NK-92 (cell line): ENCODE measurements around the gene IMMP2L.

Source experiments
- DNase-seq: peaks from one replicate; lab custom pipeline; 2025; ENCODE audit not compliant: unreplicated experiment; lab: John Stamatoyannopoulos, UW

IMMP2L gene

DNA sequence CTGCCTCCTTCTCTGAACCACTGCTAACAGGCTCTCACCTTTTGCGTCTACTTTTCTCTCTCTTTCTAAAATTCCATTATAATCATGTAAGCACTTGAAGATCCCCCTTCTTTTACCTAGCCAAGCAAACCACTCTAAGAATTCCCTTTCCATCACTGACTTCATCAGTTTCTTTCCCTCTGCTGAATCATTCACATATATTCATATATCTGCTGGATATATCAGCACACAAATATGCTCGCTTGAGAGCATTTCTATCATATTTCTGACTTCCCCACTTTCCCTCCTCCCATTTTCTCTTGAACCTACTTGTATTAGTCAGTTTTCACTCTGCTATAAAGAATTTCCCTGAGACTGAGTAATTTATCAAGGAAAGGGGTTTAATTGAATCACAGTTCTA lies 555.6 kb downstream of the IMMP2L start:
- DNase-seq, result no peak

DNA sequence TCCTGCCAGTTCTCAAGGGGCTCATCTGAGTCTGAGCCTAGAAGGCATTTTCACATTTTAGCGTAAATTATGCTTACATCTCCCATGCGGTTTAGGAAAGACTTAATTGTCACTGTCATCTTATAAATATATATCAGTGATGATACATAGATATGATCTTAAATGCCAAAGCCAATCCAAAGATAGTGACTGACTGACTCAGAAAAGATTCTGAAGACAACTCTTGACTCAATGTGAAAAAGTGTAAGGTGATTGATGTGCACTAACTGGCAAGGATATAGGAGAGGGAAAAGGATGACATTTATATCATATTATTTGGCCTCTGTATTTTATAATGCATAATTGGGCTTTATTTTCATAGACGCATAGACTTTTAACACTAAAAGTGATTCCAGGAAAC lies 556.3 kb downstream of the IMMP2L start:
- no peak for DNase-seq

DNA sequence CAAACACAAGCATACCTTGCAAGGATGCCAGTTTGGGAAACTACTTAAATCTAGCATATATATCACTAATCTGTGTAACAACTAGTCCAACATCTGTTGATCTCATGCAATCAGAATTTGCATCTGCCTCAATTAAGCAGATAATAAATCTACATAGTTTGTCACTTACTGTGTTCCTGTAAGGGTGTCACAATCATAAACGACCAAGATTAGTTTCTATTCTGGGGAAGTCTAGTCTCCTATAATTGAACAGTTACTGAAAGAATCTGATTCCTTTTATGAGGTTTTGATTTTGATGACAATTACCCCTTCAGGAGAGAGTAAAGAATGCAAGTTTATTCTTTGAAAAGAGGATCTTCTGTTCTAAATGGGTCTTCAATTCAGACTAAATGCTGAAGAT lies 556.8 kb downstream of the IMMP2L start:
- DNase-seq, result no peak

DNA sequence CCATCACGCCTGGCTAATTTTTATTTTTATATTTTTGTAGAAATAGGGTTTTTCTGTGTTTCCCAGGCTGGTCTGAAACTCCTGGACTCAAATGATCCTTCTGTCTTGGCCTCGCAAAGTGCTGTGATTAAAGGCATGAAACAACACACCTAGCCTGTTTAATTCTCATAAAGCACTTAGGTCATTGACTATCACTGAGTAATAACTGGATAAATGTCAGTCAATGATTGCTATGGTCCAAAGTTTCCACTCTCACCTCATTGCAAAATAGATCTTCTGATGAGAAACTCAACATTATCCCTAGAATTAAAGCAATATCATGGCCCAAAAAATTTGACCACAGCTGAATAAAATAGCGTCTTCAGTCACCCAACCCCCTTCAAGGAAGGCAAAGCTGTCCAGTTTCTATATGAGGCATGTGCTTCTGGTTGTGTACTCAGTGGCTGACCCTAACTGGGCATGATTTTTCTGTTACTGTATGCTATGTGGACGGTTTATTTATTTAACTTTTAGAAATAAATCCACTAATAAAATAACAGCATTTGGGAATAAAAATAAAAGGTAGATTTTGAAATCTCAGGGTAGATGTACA lies 557.9 kb downstream of the IMMP2L start:
- DNase-seq, result no peak

DNA sequence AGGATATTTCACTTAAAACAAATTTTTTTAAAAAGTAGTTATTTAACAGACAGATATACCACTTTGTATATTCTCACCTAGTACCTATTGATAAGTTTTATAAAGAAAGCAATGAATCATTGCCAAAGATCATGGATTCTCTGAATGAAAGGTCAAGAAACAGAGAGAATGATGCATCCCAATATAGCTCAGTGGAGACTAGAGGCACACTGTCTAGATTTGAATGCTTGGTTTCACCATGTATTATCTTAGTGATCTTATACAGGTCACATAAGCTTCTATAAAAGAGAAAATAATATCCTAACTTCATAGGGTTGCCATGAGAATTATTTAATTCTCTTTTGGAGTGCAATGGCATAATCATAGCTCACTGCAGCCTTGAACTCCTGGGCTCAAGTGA lies 558.4 kb downstream of the IMMP2L start:
- DNase-seq, result no peak

DNA sequence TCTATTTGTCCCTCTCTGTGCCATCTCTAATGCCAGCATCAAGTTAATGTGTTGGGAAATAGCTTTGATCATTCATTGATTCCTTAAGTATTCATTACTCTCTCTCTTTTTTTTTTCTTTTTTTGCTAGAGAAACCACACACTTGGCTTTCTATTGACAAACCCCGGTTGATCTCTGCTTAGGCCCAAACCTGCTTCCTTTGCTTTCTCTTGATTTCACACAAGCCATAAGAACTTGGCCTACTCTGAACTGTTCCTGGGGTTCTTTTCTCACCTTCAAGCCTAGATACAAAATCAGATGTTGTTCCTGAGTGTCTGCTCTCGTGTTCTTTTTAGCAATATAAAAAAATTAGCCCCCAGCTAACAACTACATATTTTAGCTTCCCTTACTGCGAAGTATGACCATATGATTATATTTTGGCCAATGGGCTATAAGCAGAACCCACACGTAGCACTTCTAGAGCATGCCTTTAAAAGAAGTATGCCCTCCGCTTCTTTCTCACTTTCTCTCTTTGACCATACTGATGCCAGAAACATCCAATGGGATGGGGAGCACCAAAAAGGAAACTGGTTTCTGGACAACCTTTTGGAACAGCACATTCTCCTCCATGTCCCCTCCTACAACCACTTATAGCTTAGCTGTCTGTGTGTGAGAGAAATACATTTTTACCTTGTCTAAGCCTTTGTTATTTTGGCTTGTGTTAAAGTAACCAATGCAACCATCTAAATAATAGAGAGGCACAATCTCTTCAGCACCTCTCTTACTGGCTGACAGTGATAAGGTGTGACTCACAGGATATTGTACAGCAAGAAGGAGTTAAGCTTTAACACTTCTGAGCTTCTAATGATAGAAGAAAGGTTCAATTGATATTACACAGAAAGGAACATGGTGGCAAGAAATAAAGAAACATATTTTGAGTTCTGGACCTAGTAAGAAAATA lies 568.0 kb downstream of the IMMP2L start:
- no peak for DNase-seq

DNA sequence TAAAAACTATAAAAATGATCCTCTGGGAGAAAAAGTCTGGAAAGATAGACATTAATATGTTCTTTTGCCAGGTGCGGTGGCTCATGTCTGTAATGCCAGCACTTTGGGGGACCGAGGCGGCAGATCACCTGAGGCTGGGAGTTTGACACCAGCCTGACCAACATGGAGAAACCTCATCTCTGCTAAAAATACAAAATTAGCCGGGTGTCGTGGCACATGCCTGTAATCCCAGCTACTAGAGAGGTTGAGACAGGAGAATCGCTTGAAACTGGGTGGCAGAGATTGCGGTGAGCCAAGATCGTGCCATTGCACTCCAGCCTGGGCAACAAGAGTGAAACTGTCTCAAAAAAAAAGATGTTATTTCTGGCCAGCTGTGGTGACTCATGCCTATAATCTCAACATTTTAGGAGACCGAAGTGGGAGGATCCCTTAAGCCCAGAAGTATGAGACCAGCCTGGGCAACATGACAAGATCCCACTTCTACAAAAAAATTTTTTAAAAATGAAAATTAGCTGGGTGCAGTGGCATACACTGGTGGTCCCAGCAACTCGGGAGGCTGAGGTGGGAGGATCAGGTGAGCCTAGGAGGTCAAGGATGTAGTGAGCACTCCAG lies 573.3 kb downstream of the IMMP2L start:
- no peak for DNase-seq

DNA sequence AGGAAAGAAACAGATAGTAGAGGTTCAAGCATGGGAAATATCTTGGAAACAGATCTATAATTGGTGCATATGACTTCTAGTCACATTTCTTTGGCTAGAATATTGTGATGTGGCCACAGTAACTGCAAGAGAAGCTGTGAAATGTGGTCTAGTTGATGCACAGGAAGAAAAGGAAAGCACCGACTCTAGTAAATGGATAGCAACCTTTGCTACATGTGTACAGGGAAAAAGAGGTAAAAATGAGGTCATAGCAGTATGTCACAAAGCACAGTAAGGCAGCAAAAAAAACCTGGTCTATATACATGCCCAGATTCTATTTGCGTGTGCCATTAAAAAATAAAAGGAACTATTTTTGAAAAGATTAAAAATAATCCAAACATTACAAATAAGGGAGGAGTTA lies 573.9 kb downstream of the IMMP2L start:
- no peak for DNase-seq

DNA sequence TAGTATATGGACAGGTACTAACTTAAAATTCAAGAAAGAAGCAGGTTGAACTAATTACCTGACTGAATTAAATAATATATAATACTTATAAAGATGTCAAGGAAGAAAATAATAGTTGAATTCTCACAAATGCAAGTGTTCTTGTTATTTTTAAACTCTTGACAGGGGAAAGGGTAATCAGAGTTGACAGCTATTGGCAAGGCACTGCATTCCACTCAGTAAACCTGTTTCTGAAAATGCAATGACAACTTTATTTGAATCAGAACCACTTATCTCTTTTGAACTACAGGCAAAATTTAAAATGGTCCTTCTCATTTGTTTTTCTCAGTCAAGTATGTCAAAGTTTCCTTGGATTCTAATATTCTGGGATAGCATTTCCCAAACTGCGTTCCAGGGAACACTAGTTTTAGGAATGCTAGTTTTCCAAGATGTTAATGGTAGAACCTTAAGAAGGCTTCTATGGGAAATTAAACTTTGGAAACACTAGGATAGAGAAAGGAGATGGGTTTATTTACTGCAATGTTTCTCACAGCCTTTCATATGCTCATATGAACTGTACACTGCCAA lies 575.1 kb downstream of the IMMP2L start:
- DNase-seq, result no peak

DNA sequence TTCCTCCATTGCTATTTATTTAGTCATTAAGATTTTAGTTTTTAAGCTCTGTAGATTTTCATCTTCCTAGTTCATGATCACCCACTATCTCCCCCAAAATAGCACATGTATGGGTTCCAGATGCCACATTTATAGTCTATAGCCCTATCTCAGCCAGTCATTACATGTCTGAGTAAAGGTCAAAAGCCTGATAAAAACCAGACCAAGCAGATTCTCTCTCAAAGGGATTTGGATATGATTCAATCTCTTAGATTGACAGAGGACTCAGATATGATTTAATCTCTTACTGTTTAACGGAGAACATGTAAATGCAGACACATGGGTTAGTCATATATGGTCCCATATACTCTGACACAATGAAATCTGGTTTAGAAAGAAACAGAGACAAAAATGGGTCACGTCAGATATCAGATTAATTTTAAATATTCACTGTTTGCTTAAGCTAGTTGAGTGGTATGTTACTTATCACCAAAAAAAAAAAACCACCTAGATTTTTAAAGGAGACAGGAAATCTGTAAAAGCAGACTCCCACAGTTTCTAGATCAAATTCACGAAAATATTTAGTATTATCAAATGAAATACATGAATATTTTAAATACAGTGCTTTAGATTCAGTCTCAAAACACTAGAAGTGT lies 578.4 kb downstream of the IMMP2L start:
- DNase-seq, result no peak

DNA sequence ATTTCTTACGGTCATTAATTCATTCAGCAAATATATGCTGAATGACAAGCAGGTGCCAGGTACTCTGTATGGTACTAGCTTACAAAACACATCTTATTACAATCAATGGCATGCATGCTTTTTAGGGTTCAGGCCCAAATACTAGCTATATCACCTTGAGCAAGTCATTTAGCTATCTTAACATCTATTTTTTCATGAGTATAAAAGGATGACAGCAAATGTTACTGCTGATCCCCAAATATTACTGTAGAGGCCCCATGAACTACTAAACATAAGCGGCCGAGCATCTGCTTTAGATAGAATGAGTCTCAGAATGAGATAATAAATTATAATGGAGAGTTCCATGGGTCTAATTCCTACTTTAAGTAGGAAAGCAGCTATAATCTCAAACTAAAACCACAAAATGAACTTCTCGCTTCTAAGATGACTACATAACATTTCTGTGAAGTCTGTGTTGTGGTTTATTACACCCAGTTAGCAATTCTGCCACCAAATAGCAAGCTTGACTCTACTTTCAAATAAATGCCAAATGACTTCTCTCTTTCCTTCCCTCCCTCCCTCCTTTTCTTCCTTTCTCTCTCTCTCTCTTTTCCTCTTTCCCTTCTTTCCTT lies 585.1 kb downstream of the IMMP2L start:
- no peak for DNase-seq

DNA sequence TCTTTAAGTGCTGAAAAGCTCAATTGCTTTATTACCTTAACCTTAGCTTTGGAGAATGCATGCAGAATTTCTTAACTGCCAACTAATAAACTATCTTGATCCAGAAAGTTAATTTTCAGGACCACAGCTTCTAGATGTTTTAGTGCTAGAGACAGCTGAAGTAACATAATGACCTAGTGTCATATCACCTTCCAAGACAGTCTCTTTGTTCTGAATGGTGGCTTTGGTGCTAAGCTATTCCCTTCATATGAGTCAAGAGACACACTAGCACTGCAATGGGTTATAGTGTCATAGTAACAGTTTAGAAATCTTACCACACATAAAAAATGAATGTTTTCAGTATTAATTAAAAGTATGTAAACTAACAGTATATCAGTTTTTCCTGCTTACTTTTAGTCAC lies 586.8 kb downstream of the IMMP2L start:
- DNase-seq, result no peak

DNA sequence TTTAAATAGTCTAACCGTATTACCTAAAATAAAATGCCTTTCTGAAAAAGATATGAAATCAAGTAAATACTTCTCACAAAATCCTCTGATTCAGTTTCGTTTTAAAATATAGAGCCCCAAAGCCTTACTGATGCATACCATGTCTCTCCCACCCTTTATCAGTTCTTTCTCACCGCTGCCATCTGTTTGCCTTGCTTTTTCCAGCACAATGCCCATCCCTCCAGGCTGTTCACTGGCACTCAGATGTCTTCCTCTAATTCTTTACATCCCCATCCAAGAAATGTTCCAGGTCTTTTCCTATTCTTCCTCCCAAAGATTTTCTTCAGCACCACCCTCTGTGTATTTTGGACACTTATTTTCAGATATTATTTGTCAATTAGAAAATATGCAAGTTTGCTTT lies 587.9 kb downstream of the IMMP2L start:
- no peak for DNase-seq

DNA sequence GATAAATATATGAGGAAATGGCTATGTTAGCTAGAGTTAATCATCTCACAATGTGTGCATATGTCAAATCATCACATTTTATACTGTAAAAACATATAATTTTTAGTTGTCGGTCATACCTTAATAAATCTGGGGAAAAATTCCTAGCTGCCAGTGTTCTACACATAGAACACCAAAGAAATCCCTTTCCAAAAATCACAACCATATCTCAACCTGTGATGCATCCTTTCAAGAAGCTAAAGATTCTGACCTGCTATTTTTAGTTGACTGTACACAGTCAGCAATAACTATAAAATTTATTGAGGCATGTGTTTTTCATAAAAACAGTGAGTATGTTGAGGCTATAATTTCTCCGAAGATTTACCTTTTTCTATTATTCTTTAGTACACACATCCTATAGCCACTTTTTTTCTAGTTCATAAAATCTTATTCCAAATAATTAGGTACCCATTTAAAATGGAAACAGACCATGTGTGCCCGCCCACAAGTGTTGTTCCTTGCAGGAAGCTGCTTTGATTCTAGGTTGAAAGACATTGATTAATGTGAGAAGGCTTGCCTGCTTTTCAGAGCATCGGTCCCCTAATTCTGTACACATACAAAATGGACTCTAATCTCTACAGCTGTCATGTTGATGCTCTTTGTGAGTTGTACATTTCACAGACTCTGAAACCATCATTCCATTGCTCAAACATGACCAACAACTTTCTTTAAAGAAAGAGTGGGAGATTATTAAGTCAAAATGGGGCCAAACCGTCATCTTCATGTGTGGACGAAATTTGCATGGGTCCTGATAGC lies 588.9 kb downstream of the IMMP2L start:
- no peak for DNase-seq

DNA sequence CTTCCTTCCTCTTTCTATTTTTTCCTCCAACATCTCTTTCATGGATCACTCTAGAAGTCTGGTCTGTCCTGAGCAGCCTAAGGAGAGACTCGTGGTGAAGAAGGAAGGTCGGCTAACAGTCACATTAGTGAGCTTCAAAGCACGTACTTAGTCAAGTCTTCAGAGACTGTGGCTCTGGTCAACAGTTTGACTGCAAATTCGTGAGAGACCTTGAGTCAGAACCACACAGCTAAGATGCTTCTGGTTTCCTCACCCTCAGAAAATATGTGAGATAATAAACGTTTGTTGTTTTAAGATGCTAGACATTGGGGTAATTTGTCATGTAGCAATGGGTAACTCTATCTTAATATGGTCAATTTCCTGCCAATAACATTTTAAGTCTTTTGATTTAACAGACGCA lies 597.5 kb downstream of the IMMP2L start:
- no peak for DNase-seq

DNA sequence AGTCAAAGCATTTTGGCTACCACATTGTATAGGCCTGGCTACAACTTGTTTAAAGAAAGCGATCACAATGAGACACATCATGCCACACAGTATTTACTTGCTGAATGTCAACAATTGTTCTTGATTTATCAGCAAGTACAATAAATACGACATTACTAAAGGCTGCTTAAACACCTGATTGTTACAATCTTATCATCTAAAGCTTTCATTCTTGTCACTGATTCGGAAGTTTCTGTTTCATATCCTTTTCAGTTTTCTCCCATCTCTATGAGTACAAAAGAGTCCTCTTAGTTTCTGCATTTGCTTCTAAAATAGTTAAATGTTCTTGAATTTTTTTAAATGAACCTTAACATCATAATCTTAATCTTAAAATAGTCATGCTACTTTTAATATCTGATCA lies 599.5 kb downstream of the IMMP2L start:
- no peak for DNase-seq

DNA sequence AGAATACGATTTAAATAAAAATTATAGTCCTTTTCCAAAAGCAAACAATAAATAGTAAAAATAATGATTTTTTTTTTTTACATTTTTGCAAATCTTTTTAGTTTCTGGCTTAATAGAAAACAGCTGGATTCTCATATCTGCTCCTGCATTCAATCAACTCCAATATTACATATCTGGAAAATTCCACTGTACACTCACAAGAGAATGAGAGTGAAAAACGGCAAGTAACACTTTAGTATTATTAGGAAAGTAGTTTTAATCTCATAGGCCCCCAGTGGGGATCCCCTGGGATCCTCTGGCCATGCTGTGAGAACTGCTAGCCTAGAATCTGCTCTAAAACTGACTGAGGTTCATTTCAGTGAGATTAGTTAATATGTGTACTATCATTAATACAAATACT lies 599.9 kb downstream of the IMMP2L start:
- DNase-seq, result no peak

DNA sequence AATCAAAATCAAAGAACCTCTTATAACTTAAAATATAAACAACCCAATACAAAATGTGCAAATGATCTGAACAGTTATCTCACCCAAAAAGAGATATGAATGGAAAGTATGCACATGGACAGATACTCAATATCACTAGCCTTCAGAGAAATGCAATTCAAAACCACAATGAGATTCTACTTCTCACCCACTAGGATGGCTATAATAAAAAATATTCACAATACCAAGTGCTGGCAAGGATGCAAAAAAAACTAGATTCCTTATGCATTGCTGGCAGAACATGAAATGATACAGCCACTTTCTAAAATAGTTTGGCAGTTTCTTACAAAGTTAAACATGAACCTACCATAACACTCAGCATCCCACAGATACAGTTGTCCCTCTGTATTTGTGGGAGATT lies 601.5 kb downstream of the IMMP2L start:
- DNase-seq, result no peak

DNA sequence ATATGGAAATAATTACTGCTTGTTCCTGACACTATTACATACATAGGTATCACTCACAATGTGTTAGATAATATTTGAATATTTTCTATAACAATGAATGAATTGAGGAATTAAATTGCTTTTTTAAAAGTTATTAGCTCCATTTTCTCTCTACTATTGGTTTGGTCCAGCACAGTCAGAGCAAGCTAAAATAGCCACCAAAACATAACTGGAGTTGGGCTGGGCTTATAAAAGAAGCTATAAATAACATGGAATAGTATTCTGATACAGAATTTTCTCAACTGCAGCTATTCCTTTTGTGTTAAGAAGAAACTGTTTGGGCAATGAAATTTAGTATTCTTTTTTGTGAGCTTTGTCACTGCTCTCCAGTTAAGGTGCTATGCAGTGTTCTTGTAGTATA lies 614.0 kb downstream of the IMMP2L start:
- DNase-seq, result no peak

DNA sequence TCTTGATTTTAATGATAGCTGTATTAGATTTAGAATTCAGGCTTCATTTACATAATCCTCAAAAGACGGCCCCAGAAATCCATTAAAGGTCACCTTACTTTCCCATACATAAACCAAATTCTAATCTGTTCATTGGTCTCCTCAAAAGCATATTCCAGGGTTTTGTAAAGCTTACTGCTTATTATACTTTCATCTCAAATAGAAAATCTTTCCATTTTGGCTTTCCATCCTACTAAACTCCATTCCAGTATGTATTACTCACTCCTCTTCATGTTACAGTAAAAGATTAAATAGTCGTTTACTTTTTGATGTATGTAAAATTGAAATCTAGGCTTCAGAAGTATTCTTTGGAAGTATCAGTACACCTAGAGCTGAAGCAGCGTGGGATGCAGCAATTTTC lies 614.9 kb downstream of the IMMP2L start:
- no peak for DNase-seq
